GM12878 (cell line): ENCODE measurements around the gene PRPF18. TPM values are rescaled to one million over a fixed set of nuclear protein-coding genes. Genes with fewer than 3 reads are reported as not detected.

ENCODE experiments used
- ATAC-seq: fragments of 200-7000 bp; cut with Tn5 transposase; 3 replicates; pipeline ENCODE4 v1.9.1; 2020; ENCODE audit warnings: mild to moderate bottlenecking, moderate library complexity
- BruUV-seq: library from RNA; stranded (reverse); fragments of 400-500 nt; replicated peaks from 2 replicates; lab custom pipeline; 2021; lab: Mats Ljungman, UMichigan
- CTCF ChIA-PET: fragments of 300-600 bp; sonication (Branson Sonifier 250); formaldehyde crosslinking; extraction: SDS; loops from one replicate; lab custom pipeline; 2021; ENCODE audit warnings: inconsistent platforms; lab: Yijun Ruan, JAX
- POLR2A ChIA-PET: fragments of 350-600 bp; formaldehyde crosslinking; extraction: SDS; loops from one replicate; lab custom pipeline; 2021; ENCODE audit warnings: inconsistent platforms; lab: Charles Lee
- RAD21 ChIA-PET: fragments of 300-600 bp; sonication (Branson Sonifier 250); formaldehyde crosslinking; loops from one replicate; lab custom pipeline; 2023; ENCODE audit warnings: antibody characterized with exemption; ENCODE audit not compliant: unreplicated experiment; lab: Charles Lee
- SMC1A ChIA-PET: fragments of 300-600 bp; sonication (Branson Sonifier 250); formaldehyde crosslinking; loops from one replicate; lab custom pipeline; 2023; ENCODE audit not compliant: unreplicated experiment, uncharacterized antibody; lab: Charles Lee
- DNase-seq: peaks from one replicate; pipeline ENCODE4 v3.0.0-alpha.2; 2011; ENCODE audit warnings: low read depth, low spot score
- FAIRE-seq: peaks from 3 replicates; lab custom pipeline; 2011; peaks lifted over from hg19 to GRCh38; lab: Jason Lieb, UNC
- H2AFZ ChIP-seq: 2 replicates; pipeline ENCODE4 v1.6.0; 2011; ENCODE audit warnings: low read depth, low read length, control low read depth; ENCODE audit not compliant: control insufficient read depth
- H3K27ac ChIP-seq: 2 replicates; pipeline ENCODE4 v1.5.1; 2011; ENCODE audit warnings: control low read depth; ENCODE audit not compliant: control insufficient read depth, insufficient read depth
- H3K27me3 ChIP-seq, 2 experiments: replicated peaks in 1 of 2; 2 replicates each; pipeline versions ENCODE4 v1.6.0 to v1.6.1; 2011; ENCODE audit warnings: low read length in 1 of 2; ENCODE audit not compliant: control insufficient read depth in 2 of 2, insufficient read depth in 2 of 2
- H3K36me3 ChIP-seq, 2 experiments: 2 replicates each; pipeline ENCODE4 v1.5.1; 2011; ENCODE audit warnings: low read length in 1 of 2; ENCODE audit not compliant: control insufficient read depth in 2 of 2, insufficient read depth in 2 of 2
- H3K4me1 ChIP-seq: 2 replicates; pipeline ENCODE4 v1.6.1; 2011; ENCODE audit warnings: mild to moderate bottlenecking, low read length, moderate library complexity, mixed read lengths; ENCODE audit not compliant: control insufficient read depth, insufficient read depth
- H3K4me2 ChIP-seq: 2 replicates; pipeline ENCODE4 v1.6.0; 2011; ENCODE audit warnings: control low read depth; ENCODE audit not compliant: control insufficient read depth, insufficient read depth
- H3K4me3 ChIP-seq: fragments of 200-600 bp; sonication (generic); 2 replicates; pipeline ENCODE4 v1.5.1; 2016
- H3K79me2 ChIP-seq: 2 replicates; pipeline ENCODE4 v1.6.0; 2011; ENCODE audit warnings: low read length; ENCODE audit not compliant: control insufficient read depth, insufficient read depth
- H3K9ac ChIP-seq: 2 replicates; pipeline ENCODE4 v1.8.0; 2011; ENCODE audit warnings: low read length, control low read depth, mixed read lengths; ENCODE audit not compliant: control insufficient read depth, insufficient read depth
- H3K9me3 ChIP-seq: replicated peaks from 3 replicates; pipeline ENCODE4 v1.5.1; 2011; ENCODE audit warnings: mild to moderate bottlenecking, low read length; ENCODE audit not compliant: control insufficient read depth, insufficient read depth
- H4K20me1 ChIP-seq: 2 replicates; pipeline ENCODE4 v1.6.0; 2011; ENCODE audit not compliant: control insufficient read depth, insufficient read depth
- BACH1 ChIP-seq: fragments of 450-650 bp; IDR thresholded peaks from 2 replicates; pipeline ENCODE4 v1.6.1; 2017; ENCODE audit warnings: mild to moderate bottlenecking, borderline replicate concordance
- EGR1 ChIP-seq, 2 experiments: IDR thresholded peaks; 1 replicate in 1 of 2; 2 replicates in 1 of 2; pipeline ENCODE4 v1.6.1; 2011 to 2012; ENCODE audit warnings: low read depth in 2 of 2, low read length in 2 of 2, borderline replicate concordance in 1 of 2, mild to moderate bottlenecking in 1 of 2, moderate library complexity in 1 of 2
- HDGF ChIP-seq: fragments of 450-650 bp; IDR thresholded peaks from 2 replicates; pipeline ENCODE4 v1.6.1; 2016; ENCODE audit warnings: antibody characterized with exemption
- POLR2AphosphoS2 ChIP-seq: IDR thresholded peaks from 2 replicates; pipeline ENCODE4 v1.6.1; 2011; ENCODE audit warnings: low read depth, mild to moderate bottlenecking, low read length, improper control_type of control experiment, moderate library complexity
- SIX5 ChIP-seq: IDR thresholded peaks from 2 replicates; pipeline ENCODE4 v1.6.1; 2011; ENCODE audit warnings: mild to moderate bottlenecking, low read depth, low read length, moderate library complexity; ENCODE audit not compliant: severe bottlenecking
- TAF1 ChIP-seq: IDR thresholded peaks from 2 replicates; pipeline ENCODE4 v1.6.1; 2011; ENCODE audit warnings: mild to moderate bottlenecking, low read depth, low read length, borderline replicate concordance
- ZZZ3 ChIP-seq: IDR thresholded peaks from 2 replicates; pipeline ENCODE4 v1.6.1; 2011; ENCODE audit warnings: low read depth; ENCODE audit not compliant: control insufficient read depth, insufficient read length
- WGBS: methylation state at CpG from one replicate; pipeline ENCODE4 v1.1.6; 2016; ENCODE audit warnings: low lambda C conversion rate; ENCODE audit not compliant: insufficient replicate concordance, insufficient coverage; ENCODE audit errors: missing lambda C conversion rate; 5-methylcytosine and 5-hydroxymethylcytosine counted together
- in situ Hi-C: fragments of 300-500 bp; cut with MboI; formaldehyde crosslinking; loops from 9 replicates; pipeline ENCODE4 v1.14.3; 2018; ENCODE audit warnings: mixed read lengths
- intact Hi-C: fragments of 100-400 bp; cut with micrococcal nuclease; formaldehyde crosslinking; loops from one replicate; pipeline ENCODE4 v1.14.2; 2022; ENCODE audit not compliant: unreplicated experiment
- polyA plus RNA-seq, 11 experiments: library from polyadenylated mRNA; depleted of rRNA in 4 of 11; unstranded in 6 of 11; stranded (reverse) in 5 of 11; fragments of >200 nt; fragmentation: Nextera tagmentation in 4 of 11; fragmentation: Illumina TruSeq in 1 of 11; extraction: Ambion mirVana in 4 of 11; extraction: Trizol in 1 of 11; gene quantifications; 1 replicate in 1 of 11; 2 replicates in 10 of 11; pipeline versions ENCODE4 v1.2.1 to v1.2.3, GENCODE V29; 2011 to 2016; ENCODE audit warnings: inconsistent platforms in 2 of 11, missing spikeins in 2 of 11, low read depth in 1 of 11
- total RNA-seq, 4 experiments: library from RNA; depleted of rRNA in 3 of 4; stranded (reverse); fragments of >200 nt in 3 of 4; fragmentation: Illumina TruSeq in 1 of 4; extraction: Trizol in 1 of 4; gene quantifications; 2 replicates each; pipeline versions ENCODE4 v1.2.1 to v1.2.3, GENCODE V29; 2013 to 2021
- TF ChIP-seq, protein P1 (sequence below): fragments of 450-650 bp; IDR thresholded peaks from 2 replicates; pipeline ENCODE4 v1.6.1; 2018; ENCODE audit warnings: mild to moderate bottlenecking, low read depth, moderate library complexity; ENCODE audit not compliant: partially characterized antibody
- TF ChIP-seq, protein P2 (sequence below): fragments of 450-650 bp; IDR thresholded peaks from 2 replicates; pipeline ENCODE4 v1.6.1; 2016; ENCODE audit warnings: mild to moderate bottlenecking
- TF ChIP-seq, protein P3 (sequence below): fragments of 450-650 bp; IDR thresholded peaks from 2 replicates; pipeline ENCODE4 v1.6.1; 2016; ENCODE audit warnings: mild to moderate bottlenecking, moderate library complexity, borderline replicate concordance

The PRPF18 gene
- total and polyA plus RNA-seq, 10 of the 15 experiments (the other 5 are each of a cell fraction or from before 2014, with no cell fraction given): 15.6 to 35.8 (median 28.8) TPM

DNA sequence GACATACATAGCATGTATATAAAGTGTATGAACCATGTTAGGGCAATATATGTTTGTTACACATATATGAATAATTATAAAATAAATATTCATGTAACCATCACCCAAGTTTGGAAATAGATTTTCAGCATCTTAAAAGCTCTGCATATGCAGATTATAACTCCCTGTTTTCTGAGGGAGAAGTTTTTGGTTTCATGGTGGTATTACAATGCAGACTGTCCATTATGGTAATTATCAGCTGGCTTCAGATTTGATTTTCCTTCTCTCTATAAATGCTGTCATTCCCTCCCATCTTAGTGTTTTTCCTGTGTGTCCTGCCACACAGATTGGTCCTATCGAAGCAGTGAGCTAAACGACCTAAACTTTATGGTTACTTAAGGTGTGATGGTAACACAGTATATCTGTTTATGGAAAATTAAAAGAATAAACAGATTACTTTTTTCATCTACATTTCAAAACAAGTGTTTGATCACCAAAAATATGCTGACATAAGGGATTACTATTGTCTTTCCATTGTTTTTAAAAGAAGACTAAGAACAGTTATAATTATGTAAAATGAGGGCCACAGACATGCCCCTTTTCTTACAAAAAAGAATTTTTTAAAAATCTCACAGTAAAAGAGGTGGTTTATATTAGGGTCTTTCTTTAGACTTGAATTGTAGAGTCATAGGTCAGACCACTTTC is 17.7 kb downstream of the PRPF18 start (continued):
- TF ChIP-seq, protein P1, sequence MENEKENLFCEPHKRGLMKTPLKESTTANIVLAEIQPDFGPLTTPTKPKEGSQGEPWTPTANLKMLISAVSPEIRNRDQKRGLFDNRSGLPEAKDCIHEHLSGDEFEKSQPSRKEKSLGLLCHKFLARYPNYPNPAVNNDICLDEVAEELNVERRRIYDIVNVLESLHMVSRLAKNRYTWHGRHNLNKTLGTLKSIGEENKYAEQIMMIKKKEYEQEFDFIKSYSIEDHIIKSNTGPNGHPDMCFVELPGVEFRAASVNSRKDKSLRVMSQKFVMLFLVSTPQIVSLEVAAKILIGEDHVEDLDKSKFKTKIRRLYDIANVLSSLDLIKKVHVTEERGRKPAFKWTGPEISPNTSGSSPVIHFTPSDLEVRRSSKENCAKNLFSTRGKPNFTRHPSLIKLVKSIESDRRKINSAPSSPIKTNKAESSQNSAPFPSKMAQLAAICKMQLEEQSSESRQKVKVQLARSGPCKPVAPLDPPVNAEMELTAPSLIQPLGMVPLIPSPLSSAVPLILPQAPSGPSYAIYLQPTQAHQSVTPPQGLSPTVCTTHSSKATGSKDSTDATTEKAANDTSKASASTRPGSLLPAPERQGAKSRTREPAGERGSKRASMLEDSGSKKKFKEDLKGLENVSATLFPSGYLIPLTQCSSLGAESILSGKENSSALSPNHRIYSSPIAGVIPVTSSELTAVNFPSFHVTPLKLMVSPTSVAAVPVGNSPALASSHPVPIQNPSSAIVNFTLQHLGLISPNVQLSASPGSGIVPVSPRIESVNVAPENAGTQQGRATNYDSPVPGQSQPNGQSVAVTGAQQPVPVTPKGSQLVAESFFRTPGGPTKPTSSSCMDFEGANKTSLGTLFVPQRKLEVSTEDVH: no peak

DNA sequence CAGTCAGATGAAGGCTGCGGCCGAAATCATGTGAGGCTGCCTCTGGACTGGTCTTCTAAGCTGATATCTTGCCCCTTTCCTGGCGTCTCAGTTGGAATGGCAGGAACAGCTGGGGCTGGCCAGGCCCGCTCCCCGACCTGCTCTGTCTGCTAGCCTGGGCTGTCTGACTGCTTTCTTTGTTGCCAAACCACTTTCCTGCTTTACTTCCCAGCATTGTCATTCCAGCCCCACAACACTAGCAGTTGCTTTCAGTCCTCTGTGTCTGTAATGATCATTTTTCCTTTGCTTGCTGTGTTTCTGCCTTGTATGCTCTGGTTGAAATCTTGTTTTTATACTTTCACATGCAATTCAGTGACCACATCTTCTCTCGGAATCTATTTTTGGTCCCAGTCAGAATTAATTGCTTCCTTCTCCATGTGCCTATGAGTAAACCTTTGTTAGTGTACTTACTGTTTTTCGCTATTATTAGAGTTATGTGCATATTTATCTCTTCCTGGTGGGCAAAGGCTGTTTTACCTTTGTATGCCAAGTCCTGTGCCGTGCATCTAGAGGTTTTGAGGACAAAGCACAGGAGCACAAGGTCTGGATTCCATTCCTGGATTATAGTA is 21.6 kb downstream of the PRPF18 start:
- SMC1A ChIA-PET: no interaction called here
- intact Hi-C loops (no loop called here), in situ Hi-C loops (no loop called here)
- no TSS peak for BruUV-seq
- WGBS: 92% methylated on average over 8 of the region's 8 CpGs
- CTCF ChIA-PET: interaction anchor here (0.6 kb wide), 1 partner anchor 9 kb away, joined by 3 read pairs; no protein-coding TSS in a partner anchor
- Histone ChIP-seq H3K4me1 (no peaks in the 10 kb centered on the region), H3K79me2 (no peaks in the 10 kb centered on the region), H3K9ac (no peak overlapping the region), H4K20me1 (no peaks in the 10 kb centered on the region), H3K4me2 (no peak overlapping the region), H2AFZ (no peak overlapping the region), H3K36me3 (peaks cover 0 to 22% of the 10 kb centered on the region in 2 experiments; a peak in 2 of 4 replicates), H3K27me3 (no peaks in the 10 kb centered on the region), H3K9me3 (no peaks in the 10 kb centered on the region), H3K27ac (no peak overlapping the region), H3K4me3 (no peak overlapping the region)
- POLR2A ChIA-PET: no interaction called here
- RAD21 ChIA-PET: no interaction called here
- DNase-seq: no peak
- no peak for ATAC-seq
- no peak for FAIRE-seq
- TF ChIP-seq BACH1 (no peak), SIX5 (no peak), TAF1 (no peak), EGR1 (IDR thresholded peaks at IDR 0.05; ENCODE audit: borderline replicate concordance in 1 of 2, low read depth in 2 of 2, low read length in 2 of 2) (no peak), POLR2AphosphoS2 (no peak), ZZZ3 (no peak), HDGF (no peak)
- TF ChIP-seq, protein P2, sequence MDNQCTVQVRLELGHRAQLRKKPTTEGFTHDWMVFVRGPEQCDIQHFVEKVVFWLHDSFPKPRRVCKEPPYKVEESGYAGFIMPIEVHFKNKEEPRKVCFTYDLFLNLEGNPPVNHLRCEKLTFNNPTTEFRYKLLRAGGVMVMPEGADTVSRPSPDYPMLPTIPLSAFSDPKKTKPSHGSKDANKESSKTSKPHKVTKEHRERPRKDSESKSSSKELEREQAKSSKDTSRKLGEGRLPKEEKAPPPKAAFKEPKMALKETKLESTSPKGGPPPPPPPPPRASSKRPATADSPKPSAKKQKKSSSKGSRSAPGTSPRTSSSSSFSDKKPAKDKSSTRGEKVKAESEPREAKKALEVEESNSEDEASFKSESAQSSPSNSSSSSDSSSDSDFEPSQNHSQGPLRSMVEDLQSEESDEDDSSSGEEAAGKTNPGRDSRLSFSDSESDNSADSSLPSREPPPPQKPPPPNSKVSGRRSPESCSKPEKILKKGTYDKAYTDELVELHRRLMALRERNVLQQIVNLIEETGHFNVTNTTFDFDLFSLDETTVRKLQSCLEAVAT: no peak
- TF ChIP-seq, protein P3, sequence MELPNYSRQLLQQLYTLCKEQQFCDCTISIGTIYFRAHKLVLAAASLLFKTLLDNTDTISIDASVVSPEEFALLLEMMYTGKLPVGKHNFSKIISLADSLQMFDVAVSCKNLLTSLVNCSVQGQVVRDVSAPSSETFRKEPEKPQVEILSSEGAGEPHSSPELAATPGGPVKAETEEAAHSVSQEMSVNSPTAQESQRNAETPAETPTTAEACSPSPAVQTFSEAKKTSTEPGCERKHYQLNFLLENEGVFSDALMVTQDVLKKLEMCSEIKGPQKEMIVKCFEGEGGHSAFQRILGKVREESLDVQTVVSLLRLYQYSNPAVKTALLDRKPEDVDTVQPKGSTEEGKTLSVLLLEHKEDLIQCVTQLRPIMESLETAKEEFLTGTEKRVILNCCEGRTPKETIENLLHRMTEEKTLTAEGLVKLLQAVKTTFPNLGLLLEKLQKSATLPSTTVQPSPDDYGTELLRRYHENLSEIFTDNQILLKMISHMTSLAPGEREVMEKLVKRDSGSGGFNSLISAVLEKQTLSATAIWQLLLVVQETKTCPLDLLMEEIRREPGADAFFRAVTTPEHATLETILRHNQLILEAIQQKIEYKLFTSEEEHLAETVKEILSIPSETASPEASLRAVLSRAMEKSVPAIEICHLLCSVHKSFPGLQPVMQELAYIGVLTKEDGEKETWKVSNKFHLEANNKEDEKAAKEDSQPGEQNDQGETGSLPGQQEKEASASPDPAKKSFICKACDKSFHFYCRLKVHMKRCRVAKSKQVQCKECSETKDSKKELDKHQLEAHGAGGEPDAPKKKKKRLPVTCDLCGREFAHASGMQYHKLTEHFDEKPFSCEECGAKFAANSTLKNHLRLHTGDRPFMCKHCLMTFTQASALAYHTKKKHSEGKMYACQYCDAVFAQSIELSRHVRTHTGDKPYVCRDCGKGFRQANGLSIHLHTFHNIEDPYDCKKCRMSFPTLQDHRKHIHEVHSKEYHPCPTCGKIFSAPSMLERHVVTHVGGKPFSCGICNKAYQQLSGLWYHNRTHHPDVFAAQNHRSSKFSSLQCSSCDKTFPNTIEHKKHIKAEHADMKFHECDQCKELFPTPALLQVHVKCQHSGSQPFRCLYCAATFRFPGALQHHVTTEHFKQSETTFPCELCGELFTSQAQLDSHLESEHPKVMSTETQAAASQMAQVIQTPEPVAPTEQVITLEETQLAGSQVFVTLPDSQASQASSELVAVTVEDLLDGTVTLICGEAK: no peak
